H1 (cell line): ENCODE results near the gene MIX23.

Experiments used
- BRCA1 ChIP-seq: IDR thresholded peaks from 2 replicates; pipeline ENCODE4 v1.6.1; 2012; ENCODE audit warnings: low read depth, low read length, improper control_type of control experiment
- CHD2 ChIP-seq: IDR thresholded peaks from 2 replicates; pipeline ENCODE4 v1.6.1; 2012; ENCODE audit warnings: low read length, improper control_type of control experiment
- EZH2 ChIP-seq: fragments of 200-600 bp; sonication (generic); IDR thresholded peaks from 2 replicates; pipeline ENCODE4 v1.7.1; 2012; ENCODE audit warnings: low read depth, mild to moderate bottlenecking, moderate library complexity, low read length, inconsistent platforms; ENCODE audit not compliant: severe bottlenecking
- HDAC6 ChIP-seq: IDR thresholded peaks from one replicate; pipeline ENCODE4 v1.7.1; 2012; ENCODE audit warnings: low read depth, mild to moderate bottlenecking, inconsistent platforms, low read length, moderate library complexity
- MAFK ChIP-seq: IDR thresholded peaks from 2 replicates; pipeline ENCODE4 v1.6.1; 2012; ENCODE audit warnings: low read depth, mild to moderate bottlenecking, improper control_type of control experiment, low read length
- POLR2A ChIP-seq, 2 experiments: IDR thresholded peaks; 1 replicate in 1 of 2; 2 replicates in 1 of 2; pipeline ENCODE4 v1.6.1; 2011; ENCODE audit warnings: low read depth in 2 of 2, low read length in 2 of 2, mild to moderate bottlenecking in 2 of 2; ENCODE audit errors: control extremely low read depth in 1 of 2
- RAD21 ChIP-seq, 2 experiments: IDR thresholded peaks in 1 of 2; conservative IDR thresholded peaks in 1 of 2; 2 replicates each; pipeline ENCODE4 v1.6.1; 2011; ENCODE audit warnings: low read depth in 2 of 2, low read length in 2 of 2, improper control_type of control experiment in 1 of 2, inconsistent platforms in 1 of 2, mild to moderate bottlenecking in 1 of 2, moderate library complexity in 1 of 2
- RNF2 ChIP-seq: fragments of 200-900, 300-1000 bp; sonication (generic); IDR thresholded peaks from 2 replicates; pipeline ENCODE4 v1.7.1; 2016; ENCODE audit warnings: borderline replicate concordance, low read depth, mild to moderate bottlenecking, antibody characterized with exemption, low read length; ENCODE audit not compliant: poor library complexity, severe bottlenecking; ENCODE audit errors: missing control alignments
- TCF12 ChIP-seq: IDR thresholded peaks from 2 replicates; pipeline ENCODE4 v1.6.1; 2011; ENCODE audit warnings: low read depth, mild to moderate bottlenecking, low read length
- YY1 ChIP-seq: IDR thresholded peaks from 2 replicates; pipeline ENCODE4 v1.6.1; 2011; ENCODE audit warnings: low read depth, mild to moderate bottlenecking, low read length
- TF ChIP-seq, protein P1 (sequence below), 3 experiments: IDR thresholded peaks; 1 replicate in 2 of 3; 2 replicates in 1 of 3; pipeline versions ENCODE4 v1.5.1 to v1.6.1; 2011; ENCODE audit warnings: low read length in 3 of 3, mild to moderate bottlenecking in 3 of 3, inconsistent platforms in 2 of 3, low read depth in 1 of 3, moderate library complexity in 1 of 3; ENCODE audit not compliant: insufficient read depth in 1 of 3; ENCODE audit errors: control extremely low read depth in 1 of 3
- TF ChIP-seq, protein P2 (sequence below): IDR thresholded peaks from 2 replicates; pipeline ENCODE4 v1.6.1; 2011; ENCODE audit warnings: low read depth, mild to moderate bottlenecking, low read length; ENCODE audit not compliant: insufficient read depth

DNA sequence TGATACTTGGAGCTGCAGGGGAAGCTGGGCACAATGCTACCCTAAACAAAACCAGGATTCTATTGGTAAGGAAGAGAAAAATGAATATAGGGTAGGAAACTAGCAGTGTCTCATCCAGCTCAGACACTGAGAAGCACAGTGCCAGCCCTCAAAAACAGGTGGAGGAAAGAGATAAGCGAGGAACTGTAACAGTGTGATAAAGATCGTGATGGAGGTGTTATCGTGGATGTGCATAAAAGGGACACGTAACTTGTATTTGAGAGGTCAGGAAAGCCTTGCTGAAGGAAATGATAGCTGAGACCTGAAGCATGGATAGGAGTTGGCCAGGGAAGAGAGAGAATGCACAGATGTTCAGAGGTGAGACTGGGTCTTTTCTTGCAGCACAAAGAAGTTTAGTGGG, 27.4 kb downstream of the MIX23 start:
- TF ChIP-seq, protein P1, sequence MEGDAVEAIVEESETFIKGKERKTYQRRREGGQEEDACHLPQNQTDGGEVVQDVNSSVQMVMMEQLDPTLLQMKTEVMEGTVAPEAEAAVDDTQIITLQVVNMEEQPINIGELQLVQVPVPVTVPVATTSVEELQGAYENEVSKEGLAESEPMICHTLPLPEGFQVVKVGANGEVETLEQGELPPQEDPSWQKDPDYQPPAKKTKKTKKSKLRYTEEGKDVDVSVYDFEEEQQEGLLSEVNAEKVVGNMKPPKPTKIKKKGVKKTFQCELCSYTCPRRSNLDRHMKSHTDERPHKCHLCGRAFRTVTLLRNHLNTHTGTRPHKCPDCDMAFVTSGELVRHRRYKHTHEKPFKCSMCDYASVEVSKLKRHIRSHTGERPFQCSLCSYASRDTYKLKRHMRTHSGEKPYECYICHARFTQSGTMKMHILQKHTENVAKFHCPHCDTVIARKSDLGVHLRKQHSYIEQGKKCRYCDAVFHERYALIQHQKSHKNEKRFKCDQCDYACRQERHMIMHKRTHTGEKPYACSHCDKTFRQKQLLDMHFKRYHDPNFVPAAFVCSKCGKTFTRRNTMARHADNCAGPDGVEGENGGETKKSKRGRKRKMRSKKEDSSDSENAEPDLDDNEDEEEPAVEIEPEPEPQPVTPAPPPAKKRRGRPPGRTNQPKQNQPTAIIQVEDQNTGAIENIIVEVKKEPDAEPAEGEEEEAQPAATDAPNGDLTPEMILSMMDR (IDR thresholded peaks at IDR 0.05; ENCODE audit: control extremely low read depth in 1 of 3, insufficient read depth in 1 of 3, low read depth in 1 of 3, low read length in 3 of 3): no peak
- TF ChIP-seq HDAC6 (no peak), MAFK (no peak), CHD2 (no peak), TCF12 (no peak), YY1 (no peak), RAD21 (IDR thresholded peaks at IDR 0.05 in 1 of 2, conservative IDR thresholded peaks at IDR 0.05 in 1 of 2; ENCODE audit: low read depth in 2 of 2, low read length in 2 of 2) (no peak), EZH2 (no peak), POLR2A (IDR thresholded peaks at IDR 0.05; ENCODE audit: control extremely low read depth in 1 of 2, low read depth in 2 of 2, low read length in 2 of 2) (no peak), RNF2 (no peak), BRCA1 (no peak)
- TF ChIP-seq, protein P2, sequence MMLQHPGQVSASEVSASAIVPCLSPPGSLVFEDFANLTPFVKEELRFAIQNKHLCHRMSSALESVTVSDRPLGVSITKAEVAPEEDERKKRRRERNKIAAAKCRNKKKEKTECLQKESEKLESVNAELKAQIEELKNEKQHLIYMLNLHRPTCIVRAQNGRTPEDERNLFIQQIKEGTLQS: no peak
